Activated T-helper 17 cell treated with anti-CD3 and anti-CD28 coated beads, Interleukin-2, amount 50 U/mL, for 72 hours (primary cell): ENCODE measurements around the gene TCTN2. TPM values are rescaled to one million over a fixed set of nuclear protein-coding genes. Genes with fewer than 3 reads are reported as not detected.
A peak's percentile ranks its signal among the peaks of the same experiment; 100 is the strongest.

Experiments used
- ATAC-seq: fragments of 150-1000 bp; cut with Tn5 transposase; replicated peaks from 2 replicates; pipeline ENCODE4 v1.10.0; 2021; ENCODE audit warnings: mild to moderate bottlenecking, moderate library complexity
- H3K27ac Mint-ChIP-seq: one replicate; pipeline ENCODE4 v1.8.0; 2022; ENCODE audit warnings: mixed read lengths
- H3K27me3 Mint-ChIP-seq: one replicate; pipeline ENCODE4 v1.8.0; 2022; ENCODE audit warnings: mixed read lengths
- H3K36me3 Mint-ChIP-seq: one replicate; pipeline ENCODE4 v1.8.0; 2022; ENCODE audit warnings: low read depth, mild to moderate bottlenecking, mixed read lengths
- H3K4me1 Mint-ChIP-seq: one replicate; pipeline ENCODE4 v1.8.0; 2022; ENCODE audit warnings: mixed read lengths
- H3K4me3 Mint-ChIP-seq: one replicate; pipeline ENCODE4 v1.8.0; 2022; ENCODE audit warnings: mild to moderate bottlenecking, mixed read lengths
- H3K9me3 Mint-ChIP-seq: one replicate; pipeline ENCODE4 v1.8.0; 2022; ENCODE audit warnings: mixed read lengths
- total RNA-seq, 2 donors: library from RNA; stranded (reverse); gene quantifications; one replicate each; pipeline ENCODE4 v1.2.3, GENCODE V29; 2022

Gene TCTN2
- total RNA-seq, 2 donors from 2014 or later = 5.6 to 6.3 TPM

DNA sequence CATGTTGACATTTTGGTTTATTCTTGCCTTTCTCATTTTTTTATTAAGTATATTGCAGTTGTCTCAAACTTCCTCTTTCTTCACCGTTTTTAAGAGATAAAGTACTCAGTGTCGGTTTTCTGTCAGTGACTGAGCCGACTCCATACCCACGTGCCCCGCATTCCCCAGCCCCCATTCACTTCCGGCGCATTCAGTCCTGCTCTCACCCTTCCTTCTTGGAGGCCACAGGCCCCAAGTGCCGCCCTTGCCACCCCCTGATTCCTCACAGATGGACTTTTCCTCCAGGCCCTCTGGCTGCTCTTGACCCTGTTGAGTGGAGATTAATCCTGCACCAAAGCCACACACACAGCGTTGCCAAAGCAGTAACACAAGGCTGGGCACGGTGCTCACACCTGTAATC, 72.1 kb downstream of the TCTN2 start:
- Mint-ChIP-seq H3K9me3 (no peaks in the 10 kb centered on the region), H3K27me3 (no peaks in the 10 kb centered on the region), H3K27ac (no peak overlapping the region), H3K4me1 (peaks cover 4% of the 10 kb centered on the region), H3K4me3 (no peak overlapping the region), H3K36me3 (peaks cover 98% of the 10 kb centered on the region)
- ATAC-seq = no peak

DNA sequence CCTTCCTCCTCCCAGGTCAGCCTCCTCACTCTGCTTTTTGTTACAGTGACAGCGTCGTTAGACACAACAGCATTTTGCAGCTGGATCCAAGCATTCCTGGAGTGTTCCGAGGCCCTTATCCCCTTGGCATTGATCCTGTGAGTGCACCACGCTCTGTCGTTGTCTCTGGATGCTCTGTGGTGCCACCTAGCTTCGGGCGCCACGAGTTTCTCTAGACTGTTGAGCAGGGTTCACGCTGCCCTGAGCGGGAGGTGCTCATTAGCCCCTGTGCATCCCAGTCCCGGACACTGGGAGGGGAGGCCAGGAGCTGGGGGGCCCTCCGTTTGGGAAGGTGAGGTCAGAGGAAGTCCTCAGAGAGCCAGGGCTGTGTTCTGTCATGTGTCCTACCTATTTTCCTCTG, 73.9 kb downstream of the TCTN2 start:
- no peak for ATAC-seq

DNA sequence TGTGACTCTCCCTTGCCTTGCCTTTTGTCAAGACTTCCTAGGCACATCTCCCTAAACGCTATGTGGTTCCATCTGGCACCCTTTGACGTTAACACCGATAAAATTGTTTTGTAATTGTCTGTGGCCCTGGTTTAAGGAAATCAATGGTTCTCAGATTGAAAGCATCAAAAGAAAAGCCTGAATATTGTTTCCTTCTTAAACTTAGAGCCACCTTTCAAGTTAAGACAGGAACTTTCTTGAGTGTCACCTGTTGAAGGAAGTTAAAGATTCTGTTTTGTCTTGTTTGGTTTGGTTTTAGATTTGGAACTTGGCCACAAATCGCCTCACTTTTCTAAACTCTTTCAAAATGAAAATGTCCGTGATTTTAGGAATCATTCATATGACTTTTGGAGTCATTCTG, 76.4 kb downstream of the TCTN2 start:
- no peaks in the 10 kb centered on the region for H3K27me3 Mint-ChIP-seq
- H3K9me3 Mint-ChIP-seq = no peaks in the 10 kb centered on the region
- H3K36me3 Mint-ChIP-seq = peaks cover 96% of the 10 kb centered on the region
- peaks cover 4% of the 10 kb centered on the region for H3K4me1 Mint-ChIP-seq
- ATAC-seq = no peak
- H3K4me3 Mint-ChIP-seq = no peak overlapping the region
- H3K27ac Mint-ChIP-seq = peak overlapping the region; percentile 36

More for the DNA sequence above, 73.9 kb downstream of the TCTN2 start:
- H3K9me3 Mint-ChIP-seq = no peaks in the 10 kb centered on the region
- no peaks in the 10 kb centered on the region for H3K27me3 Mint-ChIP-seq
- peaks cover 98% of the 10 kb centered on the region for H3K36me3 Mint-ChIP-seq
- H3K4me1 Mint-ChIP-seq = peaks cover 4% of the 10 kb centered on the region
- H3K4me3 Mint-ChIP-seq = no peak overlapping the region
- H3K27ac Mint-ChIP-seq = no peak overlapping the region

DNA sequence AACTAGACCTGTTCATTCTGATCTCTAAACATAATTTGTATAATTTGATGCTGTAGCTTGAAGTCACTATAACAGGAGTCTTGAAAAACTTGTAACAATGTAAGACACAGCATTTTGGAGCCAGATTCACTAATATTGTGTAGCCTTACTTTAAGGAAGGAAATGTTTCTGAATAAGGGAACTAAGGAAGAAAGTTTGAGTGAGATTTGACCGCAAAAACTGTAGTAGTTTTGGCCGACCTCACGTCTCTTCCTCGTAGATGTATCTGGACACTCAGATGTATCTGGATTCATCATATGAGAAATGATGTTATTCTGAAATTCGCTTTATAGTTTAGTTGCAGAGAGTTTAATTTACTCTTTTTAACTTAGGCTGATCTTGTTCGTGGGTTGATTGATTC, 77.2 kb downstream of the TCTN2 start:
- Mint-ChIP-seq H3K27me3 (no peaks in the 10 kb centered on the region), H3K27ac (no peak overlapping the region), H3K9me3 (no peaks in the 10 kb centered on the region), H3K4me1 (peaks cover under 1% of the 10 kb centered on the region), H3K36me3 (peaks cover 94% of the 10 kb centered on the region), H3K4me3 (no peak overlapping the region)
- no peak for ATAC-seq

DNA sequence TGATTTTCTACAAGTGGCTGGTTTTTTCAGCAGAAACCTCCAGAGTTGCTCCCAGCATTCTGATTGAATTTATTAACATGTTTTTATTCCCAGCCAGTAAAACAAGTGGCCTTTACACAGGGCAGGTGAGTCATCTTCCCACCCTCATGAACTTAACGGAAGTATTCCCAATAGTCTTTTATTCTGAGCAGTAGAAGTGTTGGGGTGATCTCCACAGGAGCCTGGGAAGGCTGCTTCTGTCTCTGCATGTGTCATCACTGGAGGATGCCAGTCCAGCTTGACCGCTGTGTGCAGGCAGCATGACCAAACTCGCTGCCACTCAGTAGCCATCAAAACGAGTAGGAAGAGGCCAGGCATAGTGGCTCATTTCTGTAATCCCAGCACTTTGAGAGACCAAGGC, 77.7 kb downstream of the TCTN2 start:
- no peak for ATAC-seq
- Mint-ChIP-seq H3K4me3 (no peak overlapping the region), H3K27ac (no peak overlapping the region), H3K9me3 (no peaks in the 10 kb centered on the region), H3K4me1 (no peaks in the 10 kb centered on the region), H3K36me3 (peaks cover 94% of the 10 kb centered on the region), H3K27me3 (no peaks in the 10 kb centered on the region)

DNA sequence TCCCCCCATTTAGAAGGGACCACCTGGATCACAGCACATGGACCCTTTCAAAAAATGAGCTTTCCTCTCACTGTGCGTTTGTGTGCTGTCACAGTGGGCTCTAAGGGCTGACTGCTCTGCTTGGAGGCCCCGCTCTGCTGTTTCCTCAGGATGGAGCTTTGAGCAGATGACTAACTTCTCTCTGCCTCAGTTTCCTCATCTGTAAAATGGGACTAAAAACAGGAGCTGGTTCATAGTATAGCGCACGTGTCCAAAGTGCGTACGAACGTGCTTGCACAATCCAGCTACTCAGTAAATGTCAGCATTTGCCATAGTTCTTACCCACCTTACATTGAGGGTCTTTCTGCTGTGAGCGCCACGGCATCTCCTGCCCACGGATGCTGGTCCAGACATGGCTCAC, 78.4 kb downstream of the TCTN2 start:
- Mint-ChIP-seq H3K9me3 (no peaks in the 10 kb centered on the region), H3K27ac (no peak overlapping the region), H3K4me1 (no peaks in the 10 kb centered on the region), H3K36me3 (peaks cover 94% of the 10 kb centered on the region), H3K4me3 (no peak overlapping the region), H3K27me3 (no peaks in the 10 kb centered on the region)
- ATAC-seq = no peak

DNA sequence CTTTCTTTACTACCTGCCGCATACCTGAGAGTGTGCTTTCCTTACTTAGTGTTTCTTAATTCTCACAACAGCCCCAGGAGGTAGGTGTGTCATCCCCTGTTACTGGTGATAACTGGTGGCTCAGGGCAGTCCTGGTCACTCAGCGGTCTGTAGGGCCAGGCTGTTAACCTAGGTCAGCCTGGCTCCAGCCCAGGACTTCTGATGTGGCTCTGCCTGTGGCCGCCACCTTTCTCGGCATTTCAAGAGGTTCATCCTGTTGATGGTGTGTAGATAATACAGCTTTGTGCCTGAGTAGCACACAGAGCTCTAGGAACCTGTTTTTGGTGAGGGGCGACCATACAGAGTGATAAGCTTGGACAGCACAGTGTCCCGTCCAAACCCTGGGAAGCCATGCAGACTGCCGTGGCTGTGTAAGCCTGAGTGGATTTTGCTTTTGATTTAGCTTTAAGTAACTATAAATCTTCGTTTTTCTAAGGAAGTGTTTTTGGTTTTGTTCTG, 79.3 kb downstream of the TCTN2 start:
- no peak overlapping the region for H3K4me3 Mint-ChIP-seq
- ATAC-seq = no peak
- H3K27me3 Mint-ChIP-seq = no peaks in the 10 kb centered on the region
- H3K36me3 Mint-ChIP-seq = peaks cover 94% of the 10 kb centered on the region
- no peaks in the 10 kb centered on the region for H3K9me3 Mint-ChIP-seq
- no peak overlapping the region for H3K27ac Mint-ChIP-seq
- H3K4me1 Mint-ChIP-seq = no peaks in the 10 kb centered on the region

DNA sequence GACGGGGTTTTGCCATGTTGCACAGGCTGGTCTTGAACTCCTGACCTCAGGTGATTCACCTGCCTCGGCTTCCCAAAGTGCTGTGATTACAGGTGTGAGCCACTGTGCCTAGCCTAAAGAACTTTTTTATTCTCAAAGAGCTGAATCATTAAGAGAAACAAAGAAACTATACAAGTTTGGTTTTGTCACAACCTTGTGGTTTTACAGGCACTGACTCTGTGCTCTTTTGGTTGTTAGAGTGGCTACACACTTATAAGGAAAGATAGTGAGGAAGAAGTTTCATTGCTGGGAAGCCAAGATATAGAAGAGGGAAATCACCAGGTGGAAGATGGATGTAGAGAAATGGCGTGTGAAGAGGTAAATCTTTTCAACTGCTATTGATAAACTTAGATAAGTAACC, 81.1 kb downstream of the TCTN2 start:
- H3K4me3 Mint-ChIP-seq = no peak overlapping the region
- ATAC-seq = peak; percentile 35
- H3K27ac Mint-ChIP-seq = no peak overlapping the region
- no peaks in the 10 kb centered on the region for H3K9me3 Mint-ChIP-seq
- no peaks in the 10 kb centered on the region for H3K4me1 Mint-ChIP-seq
- H3K27me3 Mint-ChIP-seq = no peaks in the 10 kb centered on the region
- peaks cover 88% of the 10 kb centered on the region for H3K36me3 Mint-ChIP-seq

DNA sequence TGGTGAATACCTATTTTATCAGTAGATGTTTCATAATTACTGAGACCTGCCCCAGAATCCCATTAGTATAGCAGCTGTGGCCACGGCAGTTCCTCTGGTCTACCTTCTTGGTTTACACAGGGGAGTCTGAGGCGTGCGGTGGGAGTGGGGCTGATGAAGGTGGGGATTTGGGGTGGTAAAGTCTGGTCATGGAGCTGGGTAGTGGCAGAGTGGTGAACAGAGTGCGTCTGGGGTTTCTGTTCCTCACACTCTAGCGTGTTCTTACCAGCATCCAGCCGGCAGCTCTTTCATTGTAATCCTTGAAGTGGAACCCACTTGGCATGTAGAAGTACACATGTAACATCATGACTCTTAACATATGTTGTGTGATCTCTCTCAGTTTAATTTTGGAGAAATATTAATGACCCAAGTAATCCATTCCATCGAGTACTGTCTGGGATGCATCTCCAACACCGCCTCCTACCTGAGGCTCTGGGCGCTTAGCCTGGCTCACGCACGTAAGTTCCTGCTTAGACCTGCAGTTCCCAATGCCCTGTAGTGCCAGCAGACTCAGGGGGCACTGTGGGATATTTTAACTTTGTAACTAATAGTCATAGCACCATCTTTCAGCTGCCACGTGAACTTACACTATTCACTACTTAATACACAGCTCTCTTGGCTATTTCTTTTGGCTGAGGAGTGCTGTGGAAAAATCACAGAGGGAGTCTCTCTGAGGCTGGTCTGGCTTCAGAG, 83.3 kb downstream of the TCTN2 start:
- Mint-ChIP-seq H3K27ac (no peak overlapping the region), H3K27me3 (no peaks in the 10 kb centered on the region), H3K9me3 (no peaks in the 10 kb centered on the region), H3K4me3 (no peak overlapping the region), H3K36me3 (peaks cover 88% of the 10 kb centered on the region), H3K4me1 (no peaks in the 10 kb centered on the region)
- ATAC-seq = no peak

DNA sequence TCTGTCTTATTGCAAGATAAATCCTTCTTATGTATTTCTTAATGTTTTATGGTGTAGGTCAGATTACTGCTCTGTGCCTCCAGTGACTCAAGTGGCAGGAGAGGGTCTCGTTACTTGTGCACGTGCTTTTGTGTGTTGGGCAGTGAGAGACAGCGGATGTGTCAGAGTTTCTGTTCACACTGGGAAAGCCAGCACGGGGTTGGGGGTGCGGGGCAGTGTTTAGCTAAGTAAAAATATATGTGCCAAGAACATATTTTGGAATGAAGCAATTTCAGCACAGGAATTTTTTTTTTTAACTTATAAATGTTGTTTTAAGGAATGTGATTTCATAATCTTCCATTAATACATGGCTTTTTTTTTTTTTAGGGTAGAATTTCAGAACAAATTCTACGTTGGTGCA, 86.6 kb downstream of the TCTN2 start:
- H3K27ac Mint-ChIP-seq = no peak overlapping the region

More for the DNA sequence above, 86.6 kb downstream of the TCTN2 start:
- no peak for ATAC-seq
- Mint-ChIP-seq H3K4me3 (no peak overlapping the region), H3K9me3 (no peaks in the 10 kb centered on the region), H3K27me3 (no peaks in the 10 kb centered on the region), H3K4me1 (no peaks in the 10 kb centered on the region), H3K36me3 (peaks cover 66% of the 10 kb centered on the region)

Other genes with a start within 250 kb of the TCTN2 start
- 10 to 100 TPM; 12.3 to 12.6 TPM for gene RILPL2, start 234.4 kb upstream of the TCTN2 start, total RNA-seq
- 10 to 100 TPM; 23.5 to 31.4 TPM for gene SNRNP35, start 213.0 kb upstream of the TCTN2 start, total RNA-seq
- 1 to 10 TPM; 3.2 to 3.5 TPM for gene RILPL1, start 137.4 kb upstream of the TCTN2 start, total RNA-seq
- gene TMED2, start 86.6 kb upstream of the TCTN2 start, total RNA-seq = 100 to 1,000 TPM; 107 to 177 TPM
- gene DDX55, start 69.0 kb upstream of the TCTN2 start, total RNA-seq = 10 to 100 TPM; 28.8 to 51.6 TPM
- gene EIF2B1, start 37.4 kb upstream of the TCTN2 start, total RNA-seq = 10 to 100 TPM; 51.6 to 91.4 TPM
- 10 to 100 TPM; 38.3 to 67.4 TPM for gene GTF2H3, start 37.3 kb upstream of the TCTN2 start, total RNA-seq
- 10 to 100 TPM; 65.8 to 70.3 TPM for gene ATP6V0A2, start 41.2 kb downstream of the TCTN2 start, total RNA-seq
- under 1 TPM; 0.26 to 0.30 TPM for gene DNAH10, start 91.2 kb downstream of the TCTN2 start, total RNA-seq